ENCODE data around the gene LIFR.

DNA sequence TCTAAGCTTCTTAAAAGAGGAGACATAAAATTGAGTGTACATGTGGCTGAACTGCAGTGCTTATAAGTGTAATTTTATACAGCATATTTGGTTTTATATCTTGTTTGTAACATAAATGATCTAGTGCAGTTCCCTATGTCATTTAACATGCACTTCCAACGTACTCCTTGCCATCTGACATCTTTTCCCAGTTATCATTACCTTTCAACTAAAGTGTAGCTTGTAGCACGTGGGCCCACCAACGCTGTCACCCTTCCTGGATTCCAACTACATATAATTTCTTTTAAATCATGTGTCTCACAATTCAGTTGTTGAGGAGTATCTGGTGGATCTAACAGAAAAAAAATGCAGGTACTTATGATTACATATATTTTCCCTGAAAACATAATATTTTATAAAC, 50.1 kb downstream of the LIFR start:
- TF ChIP-seq CTCF (IDR thresholded peaks at IDR 0.05): no peak
- TF ChIP-seq POLR2A (IDR thresholded peaks at IDR 0.05): no peak
